Measurements from ENCODE around the gene ASXL2.
"Not testable (repeated sequence)": the region's sequence is repeated elsewhere in the genome, so short reads cannot be mapped to it uniquely, and the experiment has no call there.

Gene ASXL2

GRCh38 chr2:25887624-25888242 is 9.4 kb upstream of the ASXL2 start:
- FAIRE-seq = no peak

- no peak for FAIRE-seq
Measured at GRCh38 chr2:25885933-25886332, 7.6 kb upstream of the ASXL2 start.

DNA sequence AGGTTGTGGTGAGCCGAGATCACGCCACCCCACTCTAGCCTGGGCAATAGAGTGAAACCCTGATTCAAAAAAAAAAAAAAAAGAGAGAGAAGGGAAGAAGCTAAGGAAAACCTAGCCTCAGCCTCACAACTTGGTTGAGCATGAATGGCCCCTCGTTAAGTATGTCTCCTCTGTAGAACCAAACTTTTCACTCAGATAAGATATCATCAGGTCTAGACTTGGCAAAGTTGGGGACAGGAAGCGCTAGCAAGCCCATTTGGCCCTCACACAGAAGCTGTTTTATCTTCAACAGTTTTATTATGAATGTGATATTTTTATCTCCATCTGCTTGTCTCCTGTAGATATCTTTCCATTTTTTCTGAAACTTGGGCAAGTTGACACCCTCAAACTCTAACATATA is 3.5 kb upstream of the ASXL2 start:
- FAIRE-seq = no peak

DNA sequence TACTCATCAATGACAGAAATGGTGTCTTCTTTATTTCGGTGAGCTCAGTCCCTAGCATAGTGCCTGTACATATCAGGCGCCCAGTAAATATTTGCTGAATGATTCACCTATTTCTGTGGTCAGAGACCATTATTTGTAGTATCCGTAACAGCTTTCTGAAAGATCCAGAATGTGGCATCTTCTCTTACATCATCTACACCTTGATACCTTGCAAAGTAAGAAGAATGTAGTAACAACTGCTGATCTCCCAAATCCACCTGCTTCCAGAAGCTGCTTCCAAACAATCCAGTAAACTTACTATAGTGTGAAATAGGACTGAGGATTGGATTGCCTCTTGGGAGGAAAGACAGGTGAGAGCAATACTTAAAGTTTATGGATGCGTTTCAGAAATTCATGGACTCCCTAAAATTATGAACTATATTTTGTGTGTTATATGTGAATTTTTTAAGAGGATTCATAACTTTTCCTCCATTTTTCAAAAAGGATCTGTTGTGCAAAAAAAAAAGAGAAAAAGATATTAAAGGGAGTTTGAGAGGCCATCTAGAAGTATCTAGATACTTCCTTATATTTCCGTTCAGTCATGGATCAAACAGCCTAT is 945 bp upstream of the ASXL2 start:
- no peak for FAIRE-seq

GRCh38 chr2:25877431-25878360 is 591 bp downstream of the ASXL2 start:
- no peak for FAIRE-seq

- no peak for FAIRE-seq
Measured at GRCh38 chr2:25872134-25872533, 6.2 kb downstream of the ASXL2 start.

DNA sequence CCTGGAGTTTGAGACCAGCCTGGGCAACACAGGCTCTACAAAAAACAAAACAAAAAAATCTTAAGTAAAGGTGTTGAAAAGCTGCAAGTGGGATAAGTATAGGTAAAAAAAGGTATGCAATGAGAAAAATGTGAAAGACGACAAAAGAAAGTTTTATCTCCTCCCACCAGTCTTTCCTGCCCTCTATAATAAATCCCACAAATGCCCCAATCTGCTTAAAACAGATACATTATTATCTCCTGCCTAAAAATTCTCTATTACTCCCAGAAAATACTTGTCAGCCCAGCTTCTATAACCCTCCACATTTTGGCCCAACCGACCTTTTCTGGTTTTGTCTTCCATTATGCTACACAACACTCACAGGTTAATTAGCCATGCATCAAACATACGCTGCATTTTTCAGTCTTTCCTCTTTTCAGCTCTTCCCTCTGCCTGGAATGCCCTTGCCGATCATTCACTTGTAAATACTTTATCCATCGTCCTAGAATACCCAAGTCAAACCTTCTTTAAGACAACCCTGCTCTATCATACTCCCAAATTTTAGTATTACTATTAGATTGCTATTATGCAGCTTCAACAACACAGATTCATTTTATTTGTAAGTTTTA is 10.8 kb downstream of the ASXL2 start:
- FAIRE-seq = no peak

DNA sequence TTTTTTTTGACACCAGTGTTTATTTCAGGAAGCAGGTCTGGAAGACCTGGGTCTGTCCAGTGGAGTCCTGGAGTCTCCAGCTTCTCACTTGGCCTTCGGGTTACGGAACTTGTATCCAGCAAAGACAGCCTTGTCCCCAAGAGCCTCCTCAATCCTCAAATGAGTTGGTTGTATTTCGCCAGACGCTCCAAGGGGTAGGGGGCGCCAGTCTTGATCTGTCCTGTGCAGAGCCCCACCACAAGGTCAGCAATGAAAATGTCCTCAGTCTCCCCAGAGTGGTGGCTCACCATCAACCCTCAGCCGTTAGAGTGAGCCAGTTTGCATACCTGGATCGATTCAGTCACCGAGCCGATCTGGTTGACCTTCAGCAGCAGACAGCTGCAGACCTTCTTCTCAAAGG is 21.9 kb downstream of the ASXL2 start:
- FAIRE-seq = no peak

GRCh38 chr2:25855065-25855464 is 23.2 kb downstream of the ASXL2 start:
- no peak for FAIRE-seq

- no peak for FAIRE-seq
Measured at GRCh38 chr2:25854613-25855012, 23.7 kb downstream of the ASXL2 start.

DNA sequence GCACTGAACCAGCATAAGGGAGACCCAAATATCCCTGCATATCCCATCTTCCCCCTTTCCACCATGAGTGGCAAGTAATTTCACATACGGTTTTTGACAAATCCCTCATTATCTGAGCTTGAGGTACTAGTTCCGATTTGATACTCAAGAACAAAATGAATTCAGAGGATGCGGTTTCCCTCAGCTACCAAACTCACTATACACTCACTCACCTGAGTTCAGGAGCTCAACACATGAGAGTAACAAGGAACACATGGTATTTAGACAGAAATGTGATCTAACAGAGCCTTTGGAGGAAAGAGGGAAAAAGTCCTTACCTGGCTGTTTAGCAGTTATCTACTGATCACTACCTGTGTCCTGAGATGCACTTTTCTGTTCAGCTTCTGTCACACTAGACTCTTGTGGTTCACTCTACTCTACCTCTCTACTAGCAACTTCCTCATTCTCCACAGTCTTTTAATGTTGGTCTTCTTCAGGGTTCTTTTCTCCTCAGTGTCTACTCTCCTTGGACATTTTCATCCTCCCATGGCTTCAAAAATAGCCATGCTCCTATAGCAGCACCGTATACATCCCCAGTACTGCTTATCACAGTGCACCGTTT is 25.1 kb downstream of the ASXL2 start:
- FAIRE-seq = no peak

- FAIRE-seq = peak; percentile 91
Measured at GRCh38 chr2:25851740-25852503, 26.4 kb downstream of the ASXL2 start.

GRCh38 chr2:25850400-25850799 is 27.9 kb downstream of the ASXL2 start:
- FAIRE-seq = not testable (repeated sequence)

DNA sequence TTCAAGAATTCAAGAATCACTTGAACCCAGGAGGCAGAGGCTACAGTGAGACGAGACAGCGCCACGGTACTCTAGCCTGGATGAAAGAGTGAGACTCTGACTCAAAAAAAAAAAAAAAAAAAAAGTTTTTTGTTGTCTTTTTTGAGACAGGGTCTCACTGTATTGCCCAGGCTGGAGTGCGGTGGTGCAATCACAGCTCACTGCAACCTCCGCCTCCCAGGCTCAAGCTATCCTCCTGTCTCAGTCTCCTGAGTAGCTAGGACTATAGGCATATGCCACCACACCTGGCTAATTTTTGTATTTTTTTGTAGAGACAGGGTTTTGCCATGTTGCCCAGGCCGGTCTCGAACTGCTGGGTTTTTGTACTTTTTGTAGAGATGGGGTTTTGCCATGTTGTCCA is 28.9 kb downstream of the ASXL2 start:
- not testable (repeated sequence) for FAIRE-seq

- no peak for FAIRE-seq
Measured at GRCh38 chr2:25845843-25846505, 32.3 kb downstream of the ASXL2 start.

GRCh38 chr2:25844089-25844488 is 34.2 kb downstream of the ASXL2 start:
- no peak for FAIRE-seq

GRCh38 chr2:25842155-25842554 is 36.1 kb downstream of the ASXL2 start:
- FAIRE-seq = no peak

GRCh38 chr2:25838152-25838756 is 40.0 kb downstream of the ASXL2 start:
- no peak for FAIRE-seq

- FAIRE-seq = no peak
Measured at GRCh38 chr2:25835906-25836305, 42.4 kb downstream of the ASXL2 start.

GRCh38 chr2:25833566-25833965 is 44.7 kb downstream of the ASXL2 start:
- no peak for FAIRE-seq

GRCh38 chr2:25832897-25833296 is 45.4 kb downstream of the ASXL2 start:
- no peak for FAIRE-seq

Data from endometrium (tissue), 2 donors.